ENCODE data around the gene SLC6A17. TPM values are rescaled to one million over a fixed set of nuclear protein-coding genes. Genes with fewer than 3 reads are reported as not detected.

The SLC6A17 gene
- total RNA-seq, 2 donors from 2014 or later: 0.19 TPM; not detected in 1

DNA sequence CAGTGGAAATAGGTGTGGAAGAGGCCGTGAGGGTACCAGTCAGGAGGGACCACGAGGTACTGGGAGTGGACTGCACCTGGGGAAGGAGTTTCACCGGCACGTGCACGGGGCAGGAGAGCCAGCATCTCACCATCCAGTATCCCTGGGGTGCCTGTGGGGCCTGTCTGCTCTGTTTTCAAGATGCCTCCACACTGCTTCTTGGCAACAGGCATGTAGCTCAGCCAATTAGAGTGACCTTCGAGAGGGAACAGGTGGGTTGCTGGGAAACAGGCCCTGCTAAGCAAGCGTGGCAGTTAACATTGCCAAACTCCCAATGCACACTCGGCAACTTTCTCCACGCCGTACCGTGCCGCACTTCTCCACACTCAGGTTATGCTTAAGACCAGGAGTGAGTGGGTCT, 77.5 kb downstream of the SLC6A17 start:
- Histone ChIP-seq H3K4me1 (no peaks in the 10 kb centered on the region), H3K27ac (no peak overlapping the region), H3K9me3 (no peaks in the 10 kb centered on the region), H3K27me3 (no peaks in the 10 kb centered on the region), H3K36me3 (no peaks in the 10 kb centered on the region), H3K4me3 (no peak overlapping the region), H3K9ac (ENCODE audit: low read depth in 2 of 2, low read length in 2 of 2) (no peak overlapping the region)
- DNase-seq: no peak
- intact Hi-C loops (cut with DNase I): no loop called here
- TF ChIP-seq, protein P1, sequence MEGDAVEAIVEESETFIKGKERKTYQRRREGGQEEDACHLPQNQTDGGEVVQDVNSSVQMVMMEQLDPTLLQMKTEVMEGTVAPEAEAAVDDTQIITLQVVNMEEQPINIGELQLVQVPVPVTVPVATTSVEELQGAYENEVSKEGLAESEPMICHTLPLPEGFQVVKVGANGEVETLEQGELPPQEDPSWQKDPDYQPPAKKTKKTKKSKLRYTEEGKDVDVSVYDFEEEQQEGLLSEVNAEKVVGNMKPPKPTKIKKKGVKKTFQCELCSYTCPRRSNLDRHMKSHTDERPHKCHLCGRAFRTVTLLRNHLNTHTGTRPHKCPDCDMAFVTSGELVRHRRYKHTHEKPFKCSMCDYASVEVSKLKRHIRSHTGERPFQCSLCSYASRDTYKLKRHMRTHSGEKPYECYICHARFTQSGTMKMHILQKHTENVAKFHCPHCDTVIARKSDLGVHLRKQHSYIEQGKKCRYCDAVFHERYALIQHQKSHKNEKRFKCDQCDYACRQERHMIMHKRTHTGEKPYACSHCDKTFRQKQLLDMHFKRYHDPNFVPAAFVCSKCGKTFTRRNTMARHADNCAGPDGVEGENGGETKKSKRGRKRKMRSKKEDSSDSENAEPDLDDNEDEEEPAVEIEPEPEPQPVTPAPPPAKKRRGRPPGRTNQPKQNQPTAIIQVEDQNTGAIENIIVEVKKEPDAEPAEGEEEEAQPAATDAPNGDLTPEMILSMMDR (IDR thresholded peaks at IDR 0.05): no peak

- TF ChIP-seq, protein P1 (IDR thresholded peaks at IDR 0.05): no peak
- Histone ChIP-seq H3K9ac (ENCODE audit: low read depth in 2 of 2, low read length in 2 of 2) (no peak overlapping the region), H3K4me1 (no peaks in the 10 kb centered on the region), H3K36me3 (no peaks in the 10 kb centered on the region), H3K4me3 (no peak overlapping the region), H3K27me3 (no peaks in the 10 kb centered on the region), H3K9me3 (no peaks in the 10 kb centered on the region), H3K27ac (no peak overlapping the region)
- DNase-seq: no peak
- intact Hi-C loops (cut with DNase I): no loop called here
These were observed 78.1 kb downstream of the SLC6A17 start for GRCh38 chr1:110228381-110228780.

- intact Hi-C loops (cut with DNase I): no loop called here
- no peak for DNase-seq
- Histone ChIP-seq H3K9ac (ENCODE audit: low read depth in 2 of 2, low read length in 2 of 2) (no peak overlapping the region), H3K27ac (no peak overlapping the region), H3K27me3 (no peaks in the 10 kb centered on the region), H3K9me3 (no peaks in the 10 kb centered on the region), H3K36me3 (no peaks in the 10 kb centered on the region), H3K4me3 (no peak overlapping the region), H3K4me1 (no peaks in the 10 kb centered on the region)
- TF ChIP-seq, protein P1 (IDR thresholded peaks at IDR 0.05): no peak
These were observed 78.6 kb downstream of the SLC6A17 start for GRCh38 chr1:110228869-110229268.

GRCh38 chr1:110229348-110230001, 79.2 kb downstream of the SLC6A17 start:
- Histone ChIP-seq H3K27me3 (no peaks in the 10 kb centered on the region), H3K27ac (no peak overlapping the region), H3K36me3 (no peaks in the 10 kb centered on the region), H3K9ac (ENCODE audit: low read depth in 2 of 2, low read length in 2 of 2) (no peak overlapping the region), H3K4me1 (no peaks in the 10 kb centered on the region), H3K4me3 (no peak overlapping the region), H3K9me3 (no peaks in the 10 kb centered on the region)
- intact Hi-C loops (cut with DNase I): no loop called here
- TF ChIP-seq, protein P1 (IDR thresholded peaks at IDR 0.05): no peak
- no peak for DNase-seq

DNA sequence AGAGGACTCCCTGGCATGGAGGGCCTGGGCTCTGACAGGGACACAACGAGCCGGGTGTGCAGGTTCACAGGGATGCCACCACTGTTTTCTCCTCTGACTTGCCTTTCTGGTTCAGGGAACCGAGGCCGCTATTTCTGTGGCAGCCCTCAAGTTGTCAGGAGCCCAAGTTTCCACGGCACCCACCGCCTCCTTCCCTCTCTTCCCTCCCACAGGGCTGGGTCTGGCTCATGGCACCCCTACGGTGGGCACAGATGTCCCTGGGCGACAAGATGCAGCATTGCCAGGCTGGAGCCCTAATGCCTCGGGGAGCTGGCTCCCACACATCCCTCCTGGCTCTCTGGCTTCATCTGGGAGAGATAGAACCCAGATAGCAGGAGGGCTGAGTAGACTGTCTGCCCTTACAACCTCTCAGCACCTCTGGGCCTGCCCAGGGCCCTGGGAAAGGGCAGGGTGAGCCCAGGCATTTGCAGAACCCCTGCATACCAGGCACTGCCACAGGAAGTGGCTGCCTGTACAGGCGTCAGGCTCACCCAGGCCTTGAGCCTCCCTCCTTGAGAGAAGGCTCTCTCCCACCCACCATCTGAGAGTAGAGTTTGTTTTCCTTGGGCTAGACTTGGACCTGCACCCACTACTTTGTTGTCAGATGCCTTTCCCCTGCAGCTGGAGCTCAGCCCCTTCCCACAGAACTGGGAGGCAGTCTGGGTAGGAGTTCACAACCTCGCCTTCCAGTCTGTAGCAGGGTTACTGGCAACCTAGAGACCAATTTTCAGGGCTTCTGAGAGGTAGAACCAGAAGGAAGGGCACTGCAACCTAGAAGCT, 80.3 kb downstream of the SLC6A17 start:
- H3K27ac ChIP-seq: no peak overlapping the region
- H3K27me3 ChIP-seq: no peaks in the 10 kb centered on the region
- no peaks in the 10 kb centered on the region for H3K9me3 ChIP-seq
- intact Hi-C loops (cut with DNase I): no loop called here
- DNase-seq: no peak
- H3K4me3 ChIP-seq: no peak overlapping the region
- TF ChIP-seq, protein P1 (IDR thresholded peaks at IDR 0.05): no peak
- H3K4me1 ChIP-seq: no peaks in the 10 kb centered on the region
- H3K36me3 ChIP-seq: no peaks in the 10 kb centered on the region
- H3K9ac ChIP-seq (ENCODE audit: low read depth in 2 of 2, low read length in 2 of 2): no peak overlapping the region

Measured in colonic mucosa (tissue), 4 donors.